NCI-H2171 (cell line): ENCODE measurements around the gene XPNPEP1.

ENCODE experiments used
- DNase-seq: peaks from one replicate; lab custom pipeline; 2025; lab: John Stamatoyannopoulos, UW

The XPNPEP1 gene

DNA sequence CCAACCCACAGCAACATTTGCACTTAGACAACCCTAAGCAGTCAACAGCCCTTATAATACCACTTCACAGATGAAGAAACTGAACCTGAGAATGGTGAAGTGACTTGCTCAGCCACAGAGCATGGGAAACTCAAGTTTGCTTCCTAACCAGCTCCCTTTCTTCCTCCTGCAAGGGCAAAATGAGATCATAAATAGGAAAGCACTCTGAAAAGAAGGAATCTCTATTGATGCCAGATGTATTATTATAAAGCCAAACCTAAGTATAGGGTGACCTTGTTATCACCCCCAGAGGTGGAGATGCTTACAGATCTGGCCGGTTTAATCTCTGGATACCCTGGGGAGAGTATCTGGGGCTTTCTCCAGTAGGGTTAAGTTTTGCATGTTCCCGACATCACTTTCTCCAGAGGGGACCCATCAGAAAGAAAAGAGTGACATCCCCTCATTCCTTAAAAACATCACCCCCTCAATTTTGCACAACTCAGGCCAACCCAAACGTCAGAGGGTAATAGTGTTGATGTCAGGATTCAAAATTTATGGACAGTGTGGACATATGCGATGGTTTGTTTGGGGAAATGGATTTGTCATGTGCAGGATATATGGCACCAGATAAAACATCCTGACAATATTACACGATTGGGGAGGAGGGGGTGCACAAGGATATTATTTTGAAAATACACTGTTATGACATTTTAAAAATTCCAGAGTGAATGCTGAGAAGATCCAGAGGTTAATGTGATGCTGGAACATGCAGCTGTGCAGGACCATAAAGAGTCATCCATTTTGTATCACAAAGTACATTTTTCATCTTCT, 24.0 kb upstream of the XPNPEP1 start:
- DNase-seq = no peak

DNA sequence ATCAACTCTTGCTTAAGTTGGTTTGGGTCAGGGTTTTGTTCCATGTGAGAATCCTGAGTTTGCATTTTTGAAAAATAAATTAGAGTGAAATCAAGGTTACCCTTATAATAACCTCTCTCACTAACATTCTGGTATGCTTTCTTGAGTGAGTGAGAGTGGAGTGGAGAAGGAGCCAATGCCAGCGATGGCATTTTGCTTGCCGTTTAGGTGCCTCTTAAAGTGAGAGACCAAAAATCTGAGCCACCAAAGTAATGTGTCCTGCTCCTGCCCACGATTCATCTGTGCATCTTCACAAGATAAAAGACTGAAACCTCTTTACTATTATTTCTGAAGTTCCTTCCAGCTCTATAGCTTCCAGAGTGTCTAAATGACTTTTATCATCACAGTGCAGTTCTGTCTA, 23.4 kb upstream of the XPNPEP1 start:
- no peak for DNase-seq

DNA sequence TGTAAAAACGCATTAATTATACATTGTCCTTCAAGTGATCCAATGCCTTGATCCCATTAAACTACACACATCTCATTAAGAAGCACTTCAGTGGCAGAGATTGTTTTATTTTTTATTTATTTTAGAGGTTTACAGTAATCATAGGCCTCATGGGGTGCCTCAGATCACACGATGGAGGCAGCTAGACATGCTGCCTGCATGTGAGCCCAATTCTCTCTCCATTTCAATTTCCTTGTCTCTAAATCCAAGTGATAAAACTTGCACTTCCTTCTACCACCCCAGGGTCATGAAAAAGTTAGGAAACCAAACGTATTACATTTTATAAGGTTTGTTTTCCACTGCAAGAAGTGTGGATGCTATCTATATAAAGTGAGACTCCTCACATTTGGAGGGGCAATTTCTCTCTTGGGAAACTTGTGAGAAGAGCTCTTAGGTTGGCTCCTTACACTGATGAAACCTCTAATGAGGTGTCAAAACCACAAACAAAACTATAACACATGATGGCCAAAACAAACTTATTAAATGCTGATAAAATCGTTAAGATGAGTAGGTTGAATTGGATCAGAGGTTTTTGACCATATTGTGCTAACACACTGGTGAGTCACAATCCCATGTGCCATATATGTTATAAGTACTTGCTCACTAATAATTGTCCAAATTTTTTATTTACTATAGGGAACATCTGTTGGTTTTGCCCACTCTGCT, 22.3 kb upstream of the XPNPEP1 start:
- DNase-seq = no peak

DNA sequence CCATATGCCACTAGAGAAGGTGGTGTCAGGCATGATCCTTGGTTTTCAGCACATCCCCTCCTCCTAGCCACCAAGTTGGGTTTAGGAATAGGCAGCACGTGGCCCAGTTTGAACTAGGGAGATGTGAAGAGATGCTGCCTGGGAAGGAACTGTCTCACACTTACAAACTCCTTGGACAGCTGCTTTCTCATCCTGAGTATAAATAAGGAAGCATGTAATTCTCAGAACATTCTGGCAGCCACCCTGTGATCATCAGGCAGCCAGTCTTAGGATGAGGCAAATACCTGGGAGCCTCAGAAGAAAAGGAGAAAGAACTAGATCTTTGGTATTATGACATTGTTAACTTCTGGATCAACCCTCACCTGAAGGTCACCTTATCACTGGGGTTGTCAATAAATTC, 21.3 kb upstream of the XPNPEP1 start:
- DNase-seq = no peak

DNA sequence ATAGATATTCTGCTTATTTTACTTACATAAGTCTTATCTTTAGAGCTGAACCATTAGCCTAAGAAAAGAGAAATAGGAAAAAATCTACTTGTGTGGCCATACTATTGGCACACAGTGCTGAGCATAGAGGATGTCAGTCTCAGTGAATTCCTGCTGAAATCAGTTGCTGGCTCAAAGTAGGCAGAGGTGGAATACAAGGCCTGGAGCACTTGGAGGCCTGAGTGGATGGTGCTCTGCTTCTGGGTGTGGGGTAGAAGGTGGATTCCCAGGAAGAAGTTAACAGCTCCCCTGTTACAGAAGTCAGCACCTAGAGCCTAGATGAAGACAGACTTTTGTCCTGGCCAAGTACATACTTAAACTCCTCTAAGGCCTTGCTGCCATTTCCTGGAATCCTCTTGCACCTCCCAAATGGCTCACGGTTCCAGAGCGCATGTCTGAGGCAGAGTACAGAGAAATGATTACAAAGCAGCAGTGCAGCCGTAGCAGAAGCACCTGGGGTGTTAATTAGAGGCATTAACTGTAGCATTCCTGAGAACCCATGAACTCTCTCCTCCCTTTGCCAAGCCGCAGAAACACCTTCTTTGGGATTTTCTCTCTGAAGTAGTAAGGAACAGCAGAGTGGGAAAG, 18.0 kb upstream of the XPNPEP1 start:
- DNase-seq = no peak

DNA sequence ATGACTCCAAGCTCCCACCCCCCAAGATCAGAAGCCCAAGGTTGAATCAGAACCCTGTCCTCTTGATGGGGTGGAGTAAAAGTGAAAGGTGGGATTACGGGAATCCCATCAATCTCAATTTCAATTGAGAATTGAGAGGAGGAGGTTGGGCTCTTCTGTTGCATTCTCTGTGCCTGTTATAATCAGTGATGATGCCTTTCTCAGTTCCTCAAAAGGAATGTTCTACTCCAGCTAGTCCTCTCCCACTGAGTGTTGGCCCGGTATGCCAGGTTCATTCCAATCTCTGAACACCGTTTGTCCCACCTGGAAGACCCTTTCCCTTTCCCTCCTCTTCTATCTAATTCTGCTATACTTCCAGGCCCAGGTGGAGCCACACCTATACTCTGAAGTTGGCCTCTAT, 17.2 kb upstream of the XPNPEP1 start:
- DNase-seq = no peak

DNA sequence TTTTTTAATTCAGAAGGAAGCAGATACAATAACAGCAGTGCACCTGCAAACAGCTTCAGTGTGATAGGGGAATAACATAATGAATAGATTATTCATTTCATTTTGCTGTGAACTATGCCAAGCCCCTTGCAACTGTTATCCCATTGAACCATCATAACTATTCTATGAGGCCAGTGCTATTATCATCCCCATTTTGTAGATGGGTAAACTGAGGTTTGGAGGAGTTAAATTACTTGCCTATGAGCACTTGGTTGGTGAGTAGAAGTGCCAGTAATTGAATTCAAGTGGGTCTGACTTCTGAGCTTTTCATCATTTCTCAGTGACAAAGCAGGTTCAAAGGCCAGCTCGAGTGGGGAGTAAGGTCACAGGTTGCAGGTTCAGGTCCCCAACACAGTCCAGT, 16.8 kb upstream of the XPNPEP1 start:
- no peak for DNase-seq

DNA sequence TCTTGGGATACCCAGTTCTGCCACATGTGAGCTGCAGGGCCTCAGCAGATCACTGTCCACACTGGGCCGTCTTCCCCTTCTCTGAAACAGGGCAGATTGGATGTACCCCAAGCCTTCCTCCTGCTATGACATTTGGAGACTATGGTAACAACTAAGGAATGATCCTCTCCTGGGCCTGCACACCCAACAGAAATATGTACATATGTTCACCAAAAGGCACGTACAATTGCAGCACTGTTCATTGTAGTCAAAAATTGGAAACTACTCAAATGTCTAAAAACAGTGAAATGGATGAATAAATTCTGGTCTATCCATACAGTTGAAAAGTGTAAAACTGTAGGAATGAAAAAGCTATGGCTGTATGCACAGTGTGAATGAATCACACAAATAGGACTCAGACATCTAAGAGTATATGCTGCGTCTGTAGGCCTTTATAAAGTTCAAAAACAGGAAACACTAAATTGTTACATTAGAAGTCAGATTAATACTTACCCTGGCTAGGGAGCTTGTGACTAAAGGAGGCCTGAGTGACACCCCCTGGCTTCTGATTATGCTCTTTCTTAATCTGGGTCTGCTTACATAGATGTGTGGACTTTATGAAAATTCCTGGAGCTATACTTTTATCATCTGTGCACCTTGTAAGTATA, 16.1 kb upstream of the XPNPEP1 start:
- no peak for DNase-seq

DNA sequence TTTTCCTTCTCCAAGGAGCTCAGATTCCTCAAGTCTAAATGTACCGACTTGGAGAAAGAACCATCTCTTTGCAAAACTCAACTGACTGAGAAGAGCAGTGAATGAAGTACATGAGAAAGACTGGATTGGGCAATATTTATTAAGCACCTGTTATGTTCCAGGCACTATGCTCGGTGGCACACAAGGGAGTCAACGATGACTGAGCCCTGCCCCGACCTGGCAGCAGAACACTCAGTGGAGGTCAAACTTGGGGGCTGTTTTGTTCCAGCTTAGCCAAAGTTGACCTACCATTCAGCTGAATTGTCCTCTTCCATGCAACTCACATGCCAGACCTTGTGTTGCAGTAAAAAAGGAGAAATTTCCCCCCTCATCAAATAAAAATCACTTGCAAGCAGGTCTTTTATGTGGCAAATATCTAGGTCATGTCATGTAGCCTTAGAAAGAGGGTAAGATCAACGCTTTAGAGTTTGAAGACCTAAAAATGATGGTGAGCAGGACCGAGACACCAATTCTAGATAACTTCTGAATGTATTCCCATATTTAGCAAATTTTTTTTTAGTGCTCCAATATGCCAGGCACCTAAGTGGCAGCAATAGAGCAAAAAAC, 14.3 kb upstream of the XPNPEP1 start:
- no peak for DNase-seq

DNA sequence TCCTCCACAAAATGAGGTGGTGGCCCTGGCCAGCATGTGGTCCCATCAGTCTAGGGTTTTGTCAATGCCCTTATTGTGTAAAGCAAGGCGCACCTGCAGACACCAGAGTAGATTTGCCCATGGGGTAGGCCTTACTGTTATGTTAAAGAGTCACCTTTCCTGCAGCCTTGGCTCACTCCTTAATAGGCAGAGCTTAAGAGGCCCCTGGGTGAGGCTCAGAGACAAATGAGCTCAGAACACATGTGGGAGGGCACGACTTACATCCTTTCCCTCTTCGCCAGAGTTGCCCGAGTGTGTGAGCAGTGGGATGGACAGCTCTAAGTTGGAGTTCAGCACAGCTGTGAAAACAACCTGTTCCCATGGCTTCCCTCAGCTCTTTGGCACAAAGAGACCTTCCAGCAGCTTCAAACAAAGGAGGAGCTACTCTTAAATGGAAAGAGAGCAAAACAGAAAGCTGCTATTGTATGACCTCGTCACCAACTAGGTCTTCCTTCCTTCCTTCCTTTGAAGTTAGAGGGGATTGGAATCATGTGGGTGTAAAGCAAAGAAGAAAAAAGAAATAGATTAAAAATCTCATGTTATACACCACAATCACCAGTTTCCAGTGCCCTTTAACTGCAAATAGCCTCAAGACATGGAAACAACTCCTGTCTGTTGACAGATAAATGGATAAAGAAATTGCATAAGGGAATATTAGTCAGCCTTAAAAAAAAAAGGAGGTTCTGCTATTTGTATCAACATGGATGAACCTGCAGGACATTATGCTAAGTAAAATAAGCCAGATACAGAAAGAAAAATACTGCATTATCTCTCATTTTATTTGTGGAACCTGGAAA, 11.9 kb upstream of the XPNPEP1 start:
- no peak for DNase-seq

DNA sequence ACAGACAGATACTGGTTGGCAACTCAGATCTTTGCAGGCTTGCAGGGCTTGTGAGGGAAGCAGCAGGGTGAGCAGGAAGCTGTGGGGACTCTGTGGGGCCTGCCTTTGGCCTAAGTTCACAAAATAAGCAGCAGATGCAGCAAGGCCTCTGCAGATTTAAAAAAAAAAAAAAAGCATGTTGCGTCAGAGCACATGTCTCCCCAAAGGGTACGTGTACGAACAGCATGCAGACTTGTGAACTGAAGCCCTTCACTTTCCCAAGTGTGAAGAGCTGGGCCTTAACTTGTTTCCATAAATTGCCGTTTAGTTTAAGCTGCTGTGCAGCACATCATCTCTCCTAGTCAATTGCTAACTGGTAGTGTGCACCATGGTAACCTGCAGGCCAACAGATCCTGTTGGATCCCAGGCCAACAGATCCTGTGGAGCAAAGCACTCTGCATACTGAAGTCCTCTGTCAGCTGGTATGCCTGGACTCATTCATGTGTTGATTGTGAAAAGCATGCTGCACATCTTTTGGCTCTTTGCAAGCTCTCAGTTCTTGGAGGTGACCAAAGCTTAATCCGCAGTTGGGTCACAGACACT, 10.8 kb upstream of the XPNPEP1 start:
- no peak for DNase-seq

DNA sequence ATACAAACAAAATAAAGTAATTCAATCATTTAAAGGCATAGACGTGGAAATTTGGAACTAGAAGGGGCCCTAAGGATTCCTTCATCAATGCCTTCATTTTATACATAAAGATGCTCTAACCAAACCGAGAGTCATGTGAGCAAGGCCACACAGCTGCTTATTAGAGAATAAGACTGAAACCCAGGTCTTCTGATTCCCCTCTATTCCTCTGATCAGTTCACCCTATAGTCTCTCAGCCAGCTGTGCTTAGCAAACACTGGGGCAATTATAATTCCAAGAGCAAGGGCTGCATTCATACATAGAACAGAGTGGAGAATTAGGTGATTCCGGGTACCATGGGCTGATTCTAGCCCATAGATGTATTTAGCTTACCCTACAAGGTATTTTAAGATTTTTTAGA, 9.7 kb upstream of the XPNPEP1 start:
- no peak for DNase-seq

DNA sequence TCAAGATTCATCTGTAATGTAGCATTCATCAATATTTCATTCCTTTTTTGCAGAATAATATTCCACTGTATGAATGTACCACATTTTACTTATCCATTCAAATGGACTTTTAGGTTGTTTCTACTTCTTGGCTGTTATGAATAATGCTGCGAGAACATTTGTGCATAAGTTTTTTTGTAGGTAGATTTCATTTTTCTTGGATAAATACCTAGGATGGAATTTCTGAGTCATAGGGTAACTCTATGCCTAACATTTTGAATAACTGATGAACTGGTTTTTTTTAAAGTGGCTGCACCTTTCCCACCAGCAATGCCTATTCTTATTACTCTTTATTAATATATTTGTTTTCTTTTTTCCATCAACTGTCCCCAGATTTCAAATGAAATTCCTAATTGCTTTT, 9.1 kb upstream of the XPNPEP1 start:
- DNase-seq = no peak

DNA sequence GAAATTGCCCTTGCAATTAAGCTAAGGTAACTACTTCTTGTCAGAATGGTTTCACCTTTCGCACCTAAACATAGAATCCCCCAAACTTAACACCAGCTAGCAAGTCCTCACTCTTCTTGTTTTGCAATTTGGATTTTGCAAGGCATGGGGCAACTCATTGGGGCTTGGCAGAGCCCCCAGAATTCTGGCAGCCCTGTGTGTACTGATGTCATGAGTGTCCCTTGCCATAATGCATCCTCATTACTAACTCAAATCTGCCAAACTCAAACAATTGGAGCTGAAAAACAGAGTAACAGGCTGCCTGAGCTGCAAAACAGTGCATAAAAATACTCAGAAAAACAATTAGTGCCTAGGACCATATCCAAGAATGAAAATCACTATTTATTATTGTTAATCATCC, 7.9 kb upstream of the XPNPEP1 start:
- no peak for DNase-seq

DNA sequence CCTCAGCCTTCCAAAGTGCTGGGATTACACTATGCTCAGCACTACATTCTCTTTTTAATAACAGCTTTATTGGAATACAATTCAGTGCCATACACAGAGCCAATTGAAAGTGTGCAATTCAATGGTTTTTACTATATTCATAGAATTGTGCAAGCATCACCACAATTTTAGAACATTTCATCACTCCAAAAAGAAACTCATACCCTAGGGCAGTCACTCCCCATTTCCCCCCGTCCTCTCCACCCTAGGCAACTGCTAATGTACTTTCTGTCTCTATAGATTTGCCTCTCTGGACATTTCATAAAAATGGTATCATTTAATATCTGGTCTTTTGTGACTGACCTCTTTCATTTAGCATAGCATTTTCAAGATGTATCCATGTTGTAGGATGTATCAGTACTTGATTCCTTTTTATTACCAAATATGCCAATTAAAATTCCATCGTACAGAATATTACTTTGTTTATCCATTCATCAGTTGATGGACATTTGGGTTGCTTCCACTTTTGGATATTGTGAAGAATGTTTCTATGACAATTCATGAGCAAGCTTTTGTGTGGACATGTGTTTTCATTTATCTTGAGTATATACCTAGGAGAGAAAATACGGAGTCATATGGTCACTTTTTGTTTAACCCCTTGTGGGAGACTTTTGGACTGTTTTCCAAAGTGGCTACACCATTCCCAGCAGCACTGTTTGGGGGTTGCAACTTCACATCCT, 6.3 kb upstream of the XPNPEP1 start:
- DNase-seq = no peak

DNA sequence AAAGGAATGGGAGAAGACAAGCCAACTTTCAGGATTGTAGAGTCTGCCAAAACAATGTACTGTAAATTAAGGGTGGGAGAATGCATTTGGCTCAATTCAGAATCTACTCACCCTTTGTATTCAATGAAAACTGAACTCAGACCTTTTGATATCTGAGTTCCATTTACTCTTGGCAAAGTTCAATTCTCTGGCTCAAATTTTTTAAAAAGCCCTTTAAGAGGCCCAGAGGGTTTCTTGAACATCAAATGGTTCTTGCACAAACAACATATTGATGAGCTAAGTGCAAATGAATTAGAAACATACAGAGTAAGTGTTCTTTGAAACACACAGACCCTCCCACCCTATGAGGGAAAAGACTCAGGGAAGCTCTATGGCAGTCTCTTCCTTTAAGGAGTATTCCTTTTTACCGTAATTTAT, 5.2 kb upstream of the XPNPEP1 start:
- no peak for DNase-seq

DNA sequence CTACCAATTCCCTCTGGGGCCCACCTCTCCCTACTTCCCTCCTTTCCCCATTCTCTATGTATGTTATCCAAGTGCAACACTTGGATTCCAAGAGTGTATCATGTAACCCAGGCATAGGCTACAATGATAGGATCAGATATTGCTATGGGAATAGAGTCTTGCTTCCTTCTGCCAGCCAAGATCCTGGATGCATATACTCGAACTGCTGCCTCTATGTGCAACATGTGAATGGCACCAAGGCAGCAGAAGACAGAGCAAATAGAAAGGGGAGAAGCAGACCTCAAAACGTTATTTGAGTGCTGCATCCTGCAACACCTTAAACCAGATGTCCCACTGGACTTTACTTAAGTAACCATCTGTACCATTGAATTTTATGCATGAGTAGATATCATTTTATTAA, 3.5 kb upstream of the XPNPEP1 start:
- no peak for DNase-seq

DNA sequence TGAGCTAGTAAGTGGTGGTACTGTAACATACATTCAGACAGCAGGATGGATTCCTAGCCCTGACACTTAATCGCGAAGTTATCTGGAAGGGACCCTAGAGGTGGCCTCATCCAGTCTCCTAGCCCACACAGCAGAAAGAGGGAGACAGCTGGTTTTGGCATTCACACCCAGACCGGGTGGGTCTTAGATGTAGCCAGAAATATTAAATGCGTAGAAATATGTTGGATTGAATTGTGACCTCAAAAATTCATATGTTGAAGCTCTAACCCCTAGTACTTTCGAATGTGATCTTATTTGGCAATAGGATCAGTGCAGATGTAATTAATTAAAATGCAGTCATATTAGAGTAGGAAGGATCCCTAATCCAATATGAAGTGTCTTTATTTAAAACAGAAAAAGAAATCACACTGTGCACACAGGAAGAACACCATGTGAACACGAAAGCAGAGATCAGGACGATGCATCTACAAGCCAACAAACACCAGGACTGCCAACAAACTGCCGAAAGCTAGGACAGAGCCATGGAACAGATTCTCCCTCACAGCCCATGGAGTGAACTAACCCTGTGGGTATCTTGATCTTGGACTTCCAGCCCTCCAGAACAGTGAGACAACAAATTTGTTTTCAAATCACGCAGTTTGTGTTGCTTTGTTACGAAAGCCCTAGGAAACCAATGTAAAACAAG, 2.9 kb upstream of the XPNPEP1 start:
- DNase-seq = no peak

DNA sequence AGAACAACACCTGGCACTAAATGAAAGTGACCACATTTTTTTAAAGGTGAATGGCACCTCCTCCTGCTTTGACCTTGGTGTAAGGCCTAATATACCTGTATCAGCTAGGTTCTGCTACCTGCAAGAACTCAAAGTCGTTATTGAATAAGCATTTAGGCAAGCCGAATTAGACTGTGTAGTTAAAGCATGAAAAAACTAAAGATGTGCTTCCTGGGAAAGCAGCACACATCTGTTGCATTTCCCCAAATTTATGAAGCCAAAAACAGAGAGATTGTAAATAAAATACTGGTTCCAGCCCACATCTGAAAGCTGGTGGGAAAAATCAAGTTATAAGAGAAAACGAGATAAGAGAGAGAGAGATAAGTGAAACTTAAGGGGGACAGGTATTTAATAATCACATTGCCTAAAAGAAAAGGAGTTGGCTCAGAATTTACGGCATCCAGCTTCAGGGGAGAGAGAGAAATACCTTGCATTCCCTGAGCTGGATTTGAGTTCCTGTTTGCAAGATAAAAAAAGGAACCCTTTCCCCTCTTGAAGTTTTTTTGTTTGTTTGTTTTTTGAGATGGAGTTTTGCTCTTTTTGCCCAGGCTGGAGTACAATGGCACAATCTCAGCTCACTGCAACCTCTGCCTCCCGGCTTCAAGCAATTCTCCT, 1.8 kb upstream of the XPNPEP1 start:
- DNase-seq = no peak
